ENCODE measurements around the gene TBC1D19. TPM values are rescaled to one million over a fixed set of nuclear protein-coding genes. Genes with fewer than 3 reads are reported as not detected.
"Not testable (repeated sequence)": the region's sequence is repeated elsewhere in the genome, so short reads cannot be mapped to it uniquely, and the experiment has no call there.

The TBC1D19 gene
- total RNA-seq, 4 donors from 2014 or later: 4.3 to 78.4 (median 6.2) TPM

DNA sequence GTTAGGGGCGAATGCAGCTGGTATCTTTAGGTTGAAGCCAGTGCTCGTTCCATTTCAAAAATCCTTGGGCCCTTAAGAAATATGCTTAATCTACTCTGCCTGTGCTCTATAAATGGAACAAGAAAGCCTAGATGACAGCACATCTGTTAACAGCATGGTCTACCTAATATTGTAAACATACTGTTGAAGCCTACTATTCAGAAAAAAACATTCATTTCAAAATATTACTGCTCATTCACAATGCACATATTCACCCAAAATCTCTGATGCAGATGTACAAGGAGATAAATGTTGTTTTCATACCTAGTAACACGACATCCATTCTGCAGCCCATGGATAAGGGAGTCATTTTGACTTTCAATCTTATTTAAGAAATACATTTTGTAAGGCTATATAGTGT, 106.6 kb downstream of the TBC1D19 start:
- H3K9me3 ChIP-seq: no peaks in the 10 kb centered on the region
- H3K4me1 ChIP-seq: no peaks in the 10 kb centered on the region
- H3K4me3 ChIP-seq: no peak overlapping the region
- H3K27ac ChIP-seq: no peak overlapping the region
- no peaks in the 10 kb centered on the region for H3K36me3 ChIP-seq
- no peak for DNase-seq
- no peaks in the 10 kb centered on the region for H3K27me3 ChIP-seq
- no peak for TF ChIP-seq POLR2A (IDR thresholded peaks at IDR 0.05)
- TF ChIP-seq, protein P1, sequence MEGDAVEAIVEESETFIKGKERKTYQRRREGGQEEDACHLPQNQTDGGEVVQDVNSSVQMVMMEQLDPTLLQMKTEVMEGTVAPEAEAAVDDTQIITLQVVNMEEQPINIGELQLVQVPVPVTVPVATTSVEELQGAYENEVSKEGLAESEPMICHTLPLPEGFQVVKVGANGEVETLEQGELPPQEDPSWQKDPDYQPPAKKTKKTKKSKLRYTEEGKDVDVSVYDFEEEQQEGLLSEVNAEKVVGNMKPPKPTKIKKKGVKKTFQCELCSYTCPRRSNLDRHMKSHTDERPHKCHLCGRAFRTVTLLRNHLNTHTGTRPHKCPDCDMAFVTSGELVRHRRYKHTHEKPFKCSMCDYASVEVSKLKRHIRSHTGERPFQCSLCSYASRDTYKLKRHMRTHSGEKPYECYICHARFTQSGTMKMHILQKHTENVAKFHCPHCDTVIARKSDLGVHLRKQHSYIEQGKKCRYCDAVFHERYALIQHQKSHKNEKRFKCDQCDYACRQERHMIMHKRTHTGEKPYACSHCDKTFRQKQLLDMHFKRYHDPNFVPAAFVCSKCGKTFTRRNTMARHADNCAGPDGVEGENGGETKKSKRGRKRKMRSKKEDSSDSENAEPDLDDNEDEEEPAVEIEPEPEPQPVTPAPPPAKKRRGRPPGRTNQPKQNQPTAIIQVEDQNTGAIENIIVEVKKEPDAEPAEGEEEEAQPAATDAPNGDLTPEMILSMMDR (IDR thresholded peaks at IDR 0.05): no peak

DNA sequence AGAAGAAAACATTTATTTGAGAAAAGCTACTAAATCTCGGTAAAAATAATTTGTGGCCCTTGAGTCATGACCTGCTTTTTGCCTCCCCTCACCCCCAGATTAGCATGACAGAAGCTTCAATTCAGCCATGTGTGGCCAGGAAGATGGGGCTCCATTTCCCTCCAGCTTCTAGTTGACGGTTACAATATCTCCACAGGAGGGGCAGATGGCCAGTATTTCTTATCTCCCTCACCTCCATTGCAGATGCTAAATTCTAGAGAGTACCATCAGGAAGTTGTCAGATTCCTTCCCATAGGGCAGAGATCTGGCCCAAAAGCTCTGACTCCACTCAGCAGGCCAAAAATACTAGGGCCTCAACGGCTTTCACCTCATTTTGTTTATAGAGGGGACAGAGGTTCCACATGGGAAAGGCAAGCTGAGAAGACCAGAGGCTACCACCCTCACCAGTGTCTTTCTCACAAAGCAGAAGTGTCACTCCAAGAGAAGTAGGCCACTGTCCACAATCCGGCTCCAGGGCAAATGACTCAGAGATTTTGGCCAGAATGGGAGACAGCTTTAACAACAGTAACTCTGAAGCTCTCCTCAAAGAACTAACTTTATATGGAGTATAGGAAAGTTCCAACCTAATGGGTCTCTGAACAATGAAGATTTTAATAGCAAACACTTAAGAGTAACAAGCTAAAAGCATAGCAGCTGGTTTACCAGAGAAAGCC, 108.3 kb downstream of the TBC1D19 start:
- TF ChIP-seq POLR2A (IDR thresholded peaks at IDR 0.05): no peak
- TF ChIP-seq, protein P1 (IDR thresholded peaks at IDR 0.05): no peak
- Histone ChIP-seq H3K9me3 (no peaks in the 10 kb centered on the region), H3K4me3 (no peak overlapping the region), H3K27ac (no peak overlapping the region), H3K27me3 (no peaks in the 10 kb centered on the region), H3K4me1 (no peaks in the 10 kb centered on the region), H3K36me3 (no peaks in the 10 kb centered on the region)
- DNase-seq: no peak

DNA sequence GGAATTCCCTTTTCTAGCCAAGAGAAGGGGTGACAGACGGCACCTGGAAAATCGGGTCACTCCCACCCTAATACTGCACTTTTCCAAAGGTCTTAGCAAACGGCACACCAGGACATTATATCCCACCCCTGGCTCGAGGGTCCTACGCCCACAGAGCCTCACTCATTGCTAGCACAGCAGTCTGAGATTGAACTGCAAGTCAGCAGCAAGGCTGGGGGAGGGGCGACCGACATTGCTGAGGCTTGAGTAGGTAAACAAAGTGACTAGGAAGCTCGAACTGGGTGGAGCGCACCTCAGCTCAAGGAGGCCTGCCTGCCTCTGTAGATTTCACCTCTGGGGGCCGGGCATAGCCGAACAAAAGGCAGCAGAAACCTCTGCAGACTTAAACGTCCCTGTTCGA, 110.2 kb downstream of the TBC1D19 start:
- not testable (repeated sequence) for H3K9me3 ChIP-seq, DNase-seq, H3K27ac ChIP-seq, H3K4me3 ChIP-seq, H3K4me1 ChIP-seq, H3K36me3 ChIP-seq, H3K27me3 ChIP-seq

DNA sequence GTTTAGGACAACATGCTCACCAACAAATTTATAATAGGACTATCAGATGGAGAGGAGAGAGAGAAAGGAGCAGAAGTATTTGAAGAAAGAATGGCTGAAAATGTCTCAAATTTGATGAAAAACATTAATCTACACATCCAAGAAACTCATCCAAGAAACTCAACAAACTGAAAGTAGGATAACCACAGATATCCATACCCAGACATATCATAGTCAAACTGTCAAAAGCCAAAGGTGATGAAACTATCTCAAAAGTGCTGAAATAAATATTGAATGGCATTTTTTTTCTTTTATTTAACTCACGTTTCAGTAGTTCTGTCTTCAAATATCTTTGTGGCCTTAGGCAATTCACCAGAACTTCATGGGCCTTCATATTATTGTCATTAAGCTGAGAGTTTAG, 116.2 kb downstream of the TBC1D19 start:
- no peaks in the 10 kb centered on the region for H3K36me3 ChIP-seq
- no peak overlapping the region for H3K27ac ChIP-seq
- DNase-seq: no peak
- no peak overlapping the region for H3K4me3 ChIP-seq
- H3K4me1 ChIP-seq: no peaks in the 10 kb centered on the region
- no peaks in the 10 kb centered on the region for H3K9me3 ChIP-seq
- no peak for TF ChIP-seq POLR2A (IDR thresholded peaks at IDR 0.05)
- TF ChIP-seq, protein P1 (IDR thresholded peaks at IDR 0.05): no peak
- H3K27me3 ChIP-seq: no peaks in the 10 kb centered on the region

DNA sequence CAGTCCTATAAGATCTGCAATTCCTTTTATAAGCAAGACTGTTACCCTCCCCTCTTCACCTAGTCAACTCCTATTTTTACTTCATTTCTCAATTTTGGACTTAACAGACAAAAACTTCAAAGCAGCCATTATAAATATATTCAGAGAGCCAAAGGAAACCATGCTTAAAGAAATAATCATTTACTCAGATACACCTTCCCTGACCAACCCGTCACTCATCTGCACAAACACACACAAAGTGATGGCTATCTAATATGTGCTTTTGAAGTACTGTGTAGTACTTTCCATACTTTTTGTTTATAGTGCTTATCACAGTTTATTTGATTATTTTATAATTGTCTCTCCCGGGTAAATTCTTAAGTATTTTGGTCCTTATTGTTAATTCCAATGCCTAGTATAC, 117.2 kb downstream of the TBC1D19 start:
- H3K9me3 ChIP-seq: no peaks in the 10 kb centered on the region
- TF ChIP-seq, protein P1 (IDR thresholded peaks at IDR 0.05): no peak
- TF ChIP-seq POLR2A (IDR thresholded peaks at IDR 0.05): no peak
- no peaks in the 10 kb centered on the region for H3K27me3 ChIP-seq
- H3K27ac ChIP-seq: no peak overlapping the region
- no peak overlapping the region for H3K4me3 ChIP-seq
- H3K36me3 ChIP-seq: no peaks in the 10 kb centered on the region
- no peaks in the 10 kb centered on the region for H3K4me1 ChIP-seq
- no peak for DNase-seq

DNA sequence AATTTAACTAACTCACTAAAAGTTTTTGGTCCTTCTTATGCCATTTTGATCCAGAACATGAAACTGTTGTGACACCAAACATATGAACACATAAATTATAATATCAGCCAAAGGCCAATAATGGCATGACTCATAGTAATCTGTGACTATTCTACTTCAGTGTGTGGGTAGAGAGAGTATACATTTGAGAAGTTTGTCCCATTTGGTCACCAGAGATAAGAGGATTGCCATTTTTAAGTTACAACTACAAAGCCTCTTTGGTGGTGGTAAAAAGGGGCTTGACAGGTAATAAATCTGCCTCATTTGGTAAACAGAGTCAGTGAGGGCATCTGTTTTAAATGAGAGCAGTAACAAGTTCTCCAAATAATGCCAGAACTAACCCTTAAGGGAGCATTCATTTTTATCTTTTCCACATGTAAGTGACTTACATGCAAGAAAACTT, 117.9 kb downstream of the TBC1D19 start:
- no peak overlapping the region for H3K27ac ChIP-seq
- H3K27me3 ChIP-seq: no peaks in the 10 kb centered on the region
- no peak overlapping the region for H3K4me3 ChIP-seq
- no peaks in the 10 kb centered on the region for H3K9me3 ChIP-seq
- no peaks in the 10 kb centered on the region for H3K4me1 ChIP-seq
- TF ChIP-seq POLR2A (IDR thresholded peaks at IDR 0.05): no peak
- TF ChIP-seq, protein P1 (IDR thresholded peaks at IDR 0.05): no peak
- DNase-seq: no peak
- no peaks in the 10 kb centered on the region for H3K36me3 ChIP-seq
